Skeletal muscle tissue (tissue), 4 donors: ENCODE results near the gene SIM1. TPM values are rescaled to one million over a fixed set of nuclear protein-coding genes. Genes with fewer than 3 reads are reported as not detected.

ENCODE experiments used
- H3K27ac ChIP-seq: one replicate; pipeline ENCODE4 v1.7.0; 2013; ENCODE audit warnings: mild to moderate bottlenecking, low read depth, low read length, inconsistent platforms
- H3K27me3 ChIP-seq, 3 donors: one replicate each; pipeline ENCODE4 v1.7.0; 2013; ENCODE audit warnings: low read length in 3 of 3; ENCODE audit not compliant: control insufficient read depth in 3 of 3, insufficient read depth in 3 of 3
- H3K36me3 ChIP-seq, 3 donors: one replicate each; pipeline ENCODE4 v1.7.0; 2013; ENCODE audit warnings: low read length in 3 of 3; ENCODE audit not compliant: control insufficient read depth in 3 of 3, insufficient read depth in 3 of 3
- H3K4me1 ChIP-seq, 3 donors: one replicate each; pipeline ENCODE4 v1.7.0; 2013; ENCODE audit warnings: low read length in 3 of 3, mild to moderate bottlenecking in 3 of 3; ENCODE audit not compliant: control insufficient read depth in 3 of 3, insufficient read depth in 3 of 3
- H3K4me3 ChIP-seq, 3 donors: one replicate each; pipeline ENCODE4 v1.7.0; 2013; ENCODE audit warnings: low read length in 3 of 3
- H3K9ac ChIP-seq, 3 donors: one replicate each; pipeline ENCODE4 v1.7.0; 2013; ENCODE audit warnings: low read length in 3 of 3, mild to moderate bottlenecking in 3 of 3, moderate library complexity in 2 of 3, low read depth in 1 of 3
- H3K9me3 ChIP-seq, 3 donors: one replicate each; pipeline ENCODE4 v1.7.0; 2013; ENCODE audit warnings: low read length in 3 of 3; ENCODE audit not compliant: control insufficient read depth in 3 of 3
- total RNA-seq: library from RNA; depleted of rRNA; stranded (reverse); fragments of >200 nt; gene quantifications from one replicate; pipeline ENCODE4 v1.2.3, GENCODE V29; 2014
- donor health status: Osteomylitis.

The SIM1 gene
- total RNA-seq, 1 donor from 2014 or later, result 1.6 TPM

DNA sequence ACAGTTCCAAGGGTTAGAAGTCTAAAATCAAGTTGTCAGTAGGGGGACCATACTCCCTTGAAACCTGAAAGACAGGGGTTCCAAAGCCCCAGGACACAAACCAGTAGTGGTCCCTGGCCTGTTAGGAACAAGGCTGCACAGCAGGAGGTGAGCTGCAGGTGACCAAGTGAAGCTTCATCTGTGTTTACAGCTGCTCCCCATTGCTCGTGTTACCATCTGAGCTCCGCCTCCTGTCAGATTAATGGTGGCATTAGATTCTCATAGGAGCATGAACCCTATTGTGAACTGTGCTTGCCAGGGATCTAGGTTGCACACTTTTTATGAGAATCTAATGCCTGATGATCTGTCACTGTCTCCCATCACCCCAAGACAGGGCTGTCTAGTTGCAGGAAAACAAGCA, 25.3 kb upstream of the SIM1 start:
- Histone ChIP-seq H3K36me3 (no peaks in the 10 kb centered on the region), H3K9ac (no peak overlapping the region), H3K4me1 (no peaks in the 10 kb centered on the region), H3K27ac (no peak overlapping the region), H3K27me3 (peaks cover 0 to 12% (median 0%) of the 10 kb centered on the region in 3 donors), H3K9me3 (no peaks in the 10 kb centered on the region), H3K4me3 (no peak overlapping the region)

GRCh38 chr6:100488244-100488643, 23.5 kb upstream of the SIM1 start:
- Histone ChIP-seq H3K9me3 (no peaks in the 10 kb centered on the region), H3K27me3 (peaks cover 0 to 12% (median 0%) of the 10 kb centered on the region in 3 donors), H3K4me3 (no peak overlapping the region), H3K9ac (no peak overlapping the region), H3K36me3 (no peaks in the 10 kb centered on the region), H3K4me1 (no peaks in the 10 kb centered on the region), H3K27ac (no peak overlapping the region)

DNA sequence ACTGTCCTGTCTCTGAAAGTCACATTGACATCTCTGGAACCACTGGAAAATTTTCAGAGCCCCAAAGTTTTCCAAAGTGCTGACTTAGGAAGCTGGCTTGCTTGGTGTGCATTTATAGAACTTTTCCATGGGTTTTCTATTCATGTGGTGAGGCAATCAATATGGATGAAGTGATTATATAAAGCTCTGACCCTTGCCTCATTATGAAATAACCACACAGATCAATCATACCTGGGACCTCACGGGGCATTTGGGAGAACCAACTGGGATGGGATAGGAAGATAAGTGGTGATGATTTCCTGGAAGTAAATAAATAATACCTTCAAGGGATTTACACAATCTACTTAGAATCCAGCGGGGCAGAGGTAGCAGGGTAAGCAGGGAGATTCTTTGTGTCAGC, 22.9 kb upstream of the SIM1 start:
- H3K4me3 ChIP-seq, result no peak overlapping the region
- H3K4me1 ChIP-seq, result no peaks in the 10 kb centered on the region
- H3K27me3 ChIP-seq, result peaks cover 0 to 12% (median 0%) of the 10 kb centered on the region in 3 donors
- H3K9me3 ChIP-seq, result no peaks in the 10 kb centered on the region
- H3K9ac ChIP-seq, result no peak overlapping the region
- no peak overlapping the region for H3K27ac ChIP-seq
- no peaks in the 10 kb centered on the region for H3K36me3 ChIP-seq

GRCh38 chr6:100485268-100485667, 20.5 kb upstream of the SIM1 start:
- H3K27ac ChIP-seq, result no peak overlapping the region
- H3K36me3 ChIP-seq, result no peaks in the 10 kb centered on the region
- no peaks in the 10 kb centered on the region for H3K4me1 ChIP-seq
- H3K27me3 ChIP-seq, result peaks cover 0 to 12% (median 0%) of the 10 kb centered on the region in 3 donors
- no peaks in the 10 kb centered on the region for H3K9me3 ChIP-seq
- no peak overlapping the region for H3K4me3 ChIP-seq
- no peak overlapping the region for H3K9ac ChIP-seq

DNA sequence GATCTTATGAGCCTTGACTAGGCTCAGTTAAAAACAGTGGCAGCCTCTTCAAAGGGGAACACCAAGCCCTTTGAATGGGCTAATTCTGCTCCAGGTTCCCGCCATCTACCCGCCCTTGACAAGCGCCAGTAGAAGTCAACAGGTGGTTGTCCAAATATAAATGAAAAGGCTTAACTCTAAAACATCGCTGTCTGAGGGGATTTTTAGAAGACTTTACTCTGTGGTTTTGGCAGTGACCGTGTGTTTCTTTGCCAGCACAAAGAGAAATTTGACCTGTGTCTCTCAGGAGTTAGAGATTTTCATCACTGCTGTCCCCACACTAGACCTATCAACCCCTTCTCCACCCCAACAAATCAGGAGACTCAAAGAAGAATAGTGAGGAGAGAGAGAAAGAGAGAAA, 19.8 kb upstream of the SIM1 start:
- H3K9ac ChIP-seq, result no peak overlapping the region
- H3K9me3 ChIP-seq, result no peaks in the 10 kb centered on the region
- H3K4me3 ChIP-seq, result no peak overlapping the region
- no peaks in the 10 kb centered on the region for H3K36me3 ChIP-seq
- H3K4me1 ChIP-seq, result no peaks in the 10 kb centered on the region
- no peak overlapping the region for H3K27ac ChIP-seq
- peaks cover 0 to 6% (median 0%) of the 10 kb centered on the region in 3 donors for H3K27me3 ChIP-seq

DNA sequence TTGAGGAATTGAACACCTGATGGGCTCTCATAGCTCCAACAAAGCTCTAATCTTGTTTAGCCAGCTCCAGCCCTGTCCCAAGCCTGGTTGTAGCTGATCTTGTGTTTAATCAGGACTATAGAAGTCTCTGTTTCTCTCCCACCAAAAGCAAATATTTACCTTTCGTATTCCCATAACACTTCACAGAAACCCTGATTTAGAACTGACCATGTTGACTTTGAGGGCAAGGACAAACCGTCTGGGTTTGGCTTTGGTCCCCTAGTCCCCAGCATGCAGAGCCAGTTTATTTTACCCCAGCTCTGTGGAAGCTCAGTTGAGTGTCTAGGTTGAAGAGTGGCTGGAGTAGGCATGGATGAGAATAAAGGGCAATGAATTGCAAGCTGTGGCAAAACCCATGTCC, 18.0 kb upstream of the SIM1 start:
- no peaks in the 10 kb centered on the region for H3K9me3 ChIP-seq
- no peaks in the 10 kb centered on the region for H3K27me3 ChIP-seq
- no peak overlapping the region for H3K9ac ChIP-seq
- H3K4me1 ChIP-seq, result no peaks in the 10 kb centered on the region
- H3K27ac ChIP-seq, result no peak overlapping the region
- no peak overlapping the region for H3K4me3 ChIP-seq
- H3K36me3 ChIP-seq, result no peaks in the 10 kb centered on the region

GRCh38 chr6:100479179-100480035, 14.7 kb upstream of the SIM1 start:
- H3K9ac ChIP-seq, result no peak overlapping the region
- no peaks in the 10 kb centered on the region for H3K9me3 ChIP-seq
- H3K27me3 ChIP-seq, result no peaks in the 10 kb centered on the region
- no peak overlapping the region for H3K27ac ChIP-seq
- H3K4me1 ChIP-seq, result no peaks in the 10 kb centered on the region
- H3K36me3 ChIP-seq, result no peaks in the 10 kb centered on the region
- H3K4me3 ChIP-seq, result no peak overlapping the region

DNA sequence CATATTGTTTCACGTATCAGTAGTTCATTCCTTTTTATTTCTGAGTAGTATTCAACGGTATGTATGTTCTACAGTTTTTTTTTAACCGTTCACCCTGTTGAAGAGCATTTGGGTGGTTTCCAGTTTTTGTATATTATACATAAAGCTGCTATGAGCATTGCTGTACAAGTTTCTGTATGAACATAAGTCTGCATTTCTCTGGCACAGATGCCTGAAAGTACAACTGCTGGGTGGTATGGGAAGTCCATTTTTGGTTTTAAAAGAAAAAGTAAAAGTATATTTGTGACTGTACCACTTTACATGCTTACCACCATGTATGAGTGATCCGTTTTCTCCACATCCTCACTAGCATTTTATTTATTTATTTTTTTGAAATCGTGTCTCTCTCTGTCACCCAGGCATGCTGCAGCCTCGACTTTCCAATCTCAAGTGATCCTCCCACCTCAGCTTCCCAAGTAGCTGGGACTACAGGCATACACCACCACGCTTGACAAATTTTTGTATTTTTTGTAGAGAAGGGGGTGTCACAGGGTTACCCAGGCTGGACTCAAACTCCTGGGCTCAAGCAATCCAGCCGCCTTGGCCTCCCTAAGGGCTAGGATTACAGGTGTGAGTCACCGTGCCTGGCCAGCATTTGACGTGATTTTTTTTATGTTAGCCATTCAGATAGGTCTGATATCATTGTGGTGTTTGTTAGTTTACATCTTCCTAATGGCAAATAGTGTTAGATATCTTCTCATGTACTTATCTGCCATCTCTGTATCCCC, 11.0 kb upstream of the SIM1 start:
- Histone ChIP-seq H3K4me1 (no peaks in the 10 kb centered on the region), H3K4me3 (no peak overlapping the region), H3K27me3 (peaks cover 0 to 2% (median 2%) of the 10 kb centered on the region in 3 donors), H3K9ac (no peak overlapping the region), H3K27ac (no peak overlapping the region), H3K36me3 (no peaks in the 10 kb centered on the region), H3K9me3 (no peaks in the 10 kb centered on the region)

GRCh38 chr6:100473182-100473581, 8.5 kb upstream of the SIM1 start:
- Histone ChIP-seq H3K9me3 (no peaks in the 10 kb centered on the region), H3K9ac (no peak overlapping the region), H3K27ac (no peak overlapping the region), H3K4me3 (no peak overlapping the region), H3K27me3 (peaks cover 5 to 21% (median 9%) of the 10 kb centered on the region in 3 donors), H3K4me1 (no peaks in the 10 kb centered on the region), H3K36me3 (no peaks in the 10 kb centered on the region)

GRCh38 chr6:100472674-100473073, 8.0 kb upstream of the SIM1 start:
- no peak overlapping the region for H3K4me3 ChIP-seq
- H3K27me3 ChIP-seq, result peaks cover 10 to 26% (median 13%) of the 10 kb centered on the region in 3 donors
- H3K27ac ChIP-seq, result no peak overlapping the region
- no peaks in the 10 kb centered on the region for H3K36me3 ChIP-seq
- no peaks in the 10 kb centered on the region for H3K4me1 ChIP-seq
- no peak overlapping the region for H3K9ac ChIP-seq
- no peaks in the 10 kb centered on the region for H3K9me3 ChIP-seq
